NCI-H2107 (cell line): ENCODE measurements around the gene EWSR1.

ENCODE experiments used
- DNase-seq: peaks from one replicate; lab custom pipeline; 2025; lab: John Stamatoyannopoulos, UW

EWSR1 gene

DNA sequence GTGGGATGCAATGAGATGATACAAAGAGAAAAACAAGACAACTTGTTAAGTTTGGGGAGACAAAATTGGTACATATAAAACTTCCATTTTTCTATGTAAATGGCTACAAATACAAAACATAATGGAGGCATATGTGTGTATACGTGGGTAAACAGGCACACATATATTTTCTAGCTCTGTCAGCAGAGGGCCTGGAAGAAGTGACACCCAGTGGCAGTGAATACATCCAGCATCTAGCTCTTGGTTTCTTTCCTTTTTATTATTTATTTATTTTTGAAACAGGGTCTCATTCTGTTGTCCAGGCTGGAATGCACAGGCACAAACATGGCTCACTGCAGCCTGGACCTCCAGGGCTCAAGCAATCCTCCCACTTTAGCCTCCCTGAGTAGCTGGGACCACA, 52.5 kb downstream of the EWSR1 start:
- no peak for DNase-seq

DNA sequence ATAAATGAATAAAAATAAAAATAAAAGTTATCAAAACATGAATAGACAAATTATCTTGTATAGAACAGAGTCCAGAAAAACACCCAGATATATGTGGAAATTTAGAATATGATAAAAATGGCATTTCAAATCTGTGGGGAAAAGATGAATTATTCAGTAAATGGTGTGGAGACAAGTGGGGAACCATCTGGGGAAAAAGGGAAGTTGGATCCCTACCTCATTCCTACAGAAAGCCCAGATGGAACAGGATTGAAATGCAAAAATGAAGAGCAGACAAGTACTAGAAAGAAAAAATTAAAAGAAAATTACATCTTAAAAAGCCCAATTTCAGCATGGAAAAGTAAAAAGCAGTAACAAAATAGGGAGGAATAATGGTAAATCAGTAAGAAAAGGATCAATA, 55.6 kb downstream of the EWSR1 start:
- no peak for DNase-seq

DNA sequence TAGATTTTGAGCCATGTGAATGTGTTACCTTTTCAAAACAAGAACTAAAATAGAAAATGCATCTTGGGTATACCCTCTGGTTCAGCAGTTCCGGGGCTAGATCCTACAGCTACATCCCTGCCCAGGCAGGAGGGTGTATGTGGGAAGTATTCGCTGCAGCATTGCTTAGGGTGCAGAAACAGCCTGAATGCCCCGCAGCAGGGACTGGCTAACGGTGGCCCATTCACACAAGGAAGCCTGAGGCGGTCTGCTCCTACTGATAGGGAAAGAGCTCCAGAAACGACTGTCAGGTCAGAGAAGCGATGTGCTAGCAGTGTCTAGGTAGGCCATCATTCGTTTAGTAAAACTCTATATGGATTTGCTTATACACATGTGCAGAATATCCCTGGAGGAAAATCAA, 57.3 kb downstream of the EWSR1 start:
- no peak for DNase-seq

DNA sequence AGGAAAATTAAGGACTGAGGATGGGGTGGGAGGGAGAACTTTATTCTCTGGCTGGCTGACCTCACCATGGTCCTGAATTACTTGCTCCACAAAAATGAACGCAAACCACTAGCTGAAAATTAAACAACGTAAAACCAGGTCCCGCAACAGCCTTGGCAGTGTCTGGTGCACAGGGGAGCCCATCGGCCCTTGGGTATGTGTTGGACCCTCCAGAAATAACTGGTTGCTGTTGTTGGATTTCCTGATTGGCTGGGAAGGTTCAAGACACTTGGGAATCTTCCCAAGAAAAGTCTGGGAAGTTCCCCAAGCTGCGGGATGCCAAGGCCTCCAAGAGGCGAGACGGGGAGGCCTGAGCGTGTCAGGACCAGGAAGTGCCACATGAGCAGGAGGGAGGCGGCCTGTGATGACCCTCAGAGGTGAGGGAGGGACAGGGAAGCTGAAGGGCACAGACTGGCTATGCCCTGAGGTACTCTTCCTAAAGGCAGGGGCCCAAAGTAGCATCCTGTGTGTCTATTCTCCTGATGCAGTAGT, 57.8 kb downstream of the EWSR1 start:
- DNase-seq: no peak

DNA sequence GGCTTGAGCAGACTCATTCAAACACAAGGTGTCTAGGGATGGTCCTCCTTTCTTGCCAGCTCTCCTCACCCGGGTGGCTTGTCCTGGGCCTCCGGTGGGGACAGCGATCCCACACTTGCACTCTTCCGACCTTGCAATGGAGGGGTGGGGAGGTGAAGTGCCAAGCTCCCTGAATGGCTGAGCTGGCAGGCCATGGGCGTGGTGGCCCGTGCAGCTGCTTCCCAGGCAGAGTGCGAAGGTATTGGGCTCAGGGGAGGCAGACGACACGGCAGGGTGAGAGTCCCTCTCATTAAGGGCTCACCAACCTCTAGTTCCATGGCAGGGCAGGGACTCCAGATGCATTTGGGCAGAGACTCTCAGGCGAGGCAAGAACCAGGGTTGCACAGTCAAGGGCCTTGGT, 58.4 kb downstream of the EWSR1 start:
- no peak for DNase-seq

DNA sequence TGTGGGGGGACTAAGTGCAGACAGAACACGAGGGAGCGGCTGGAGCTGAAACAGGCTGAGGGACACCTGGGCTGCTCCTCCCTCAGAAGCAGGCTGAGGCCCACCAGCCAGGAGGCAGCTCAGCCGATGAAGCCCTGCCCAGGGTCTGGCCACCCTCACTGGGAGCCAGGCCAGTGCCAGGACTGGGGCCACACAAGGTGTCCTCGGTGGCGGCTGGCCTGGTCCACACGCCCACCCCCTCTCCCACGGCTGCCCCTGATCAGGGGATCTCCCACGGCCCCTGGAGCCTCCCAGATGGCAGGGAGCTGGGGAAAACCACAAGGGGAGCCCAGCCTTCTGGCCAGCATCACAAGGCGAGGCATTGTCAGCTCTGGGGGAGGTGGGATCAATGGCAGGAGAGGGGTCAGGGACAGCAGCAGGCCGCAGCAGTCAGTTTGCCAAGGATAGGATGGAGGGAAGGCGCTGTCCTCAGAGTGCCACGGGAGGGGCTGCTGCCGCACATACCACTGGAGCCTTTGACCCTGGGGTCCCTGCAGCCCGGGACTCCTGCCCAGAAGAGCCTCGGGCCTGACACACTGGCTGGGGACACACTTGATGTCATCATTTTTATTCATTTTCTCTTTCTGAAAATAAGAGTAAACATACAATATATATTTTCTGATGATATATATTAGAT, 59.2 kb downstream of the EWSR1 start:
- DNase-seq: no peak

DNA sequence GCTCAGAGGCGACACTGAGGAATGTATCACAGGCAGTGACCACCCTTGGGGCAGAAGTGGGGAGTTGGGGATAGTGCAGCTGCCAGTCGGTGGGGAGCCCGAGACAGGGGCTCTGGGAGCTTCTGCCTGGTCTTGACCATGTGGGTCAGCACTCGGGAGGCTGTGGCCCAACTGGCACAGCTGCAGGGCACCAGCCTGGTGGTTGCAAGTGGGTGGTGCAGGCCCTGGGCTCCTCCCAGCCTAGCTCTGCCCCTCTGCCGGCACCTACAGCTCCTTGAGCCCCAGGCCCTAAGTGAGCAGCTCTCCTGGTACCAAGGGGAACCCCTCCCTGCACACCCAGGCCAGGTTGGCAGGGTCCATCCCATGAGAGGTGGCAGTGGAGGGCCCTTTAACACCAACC, 60.0 kb downstream of the EWSR1 start:
- DNase-seq: no peak

DNA sequence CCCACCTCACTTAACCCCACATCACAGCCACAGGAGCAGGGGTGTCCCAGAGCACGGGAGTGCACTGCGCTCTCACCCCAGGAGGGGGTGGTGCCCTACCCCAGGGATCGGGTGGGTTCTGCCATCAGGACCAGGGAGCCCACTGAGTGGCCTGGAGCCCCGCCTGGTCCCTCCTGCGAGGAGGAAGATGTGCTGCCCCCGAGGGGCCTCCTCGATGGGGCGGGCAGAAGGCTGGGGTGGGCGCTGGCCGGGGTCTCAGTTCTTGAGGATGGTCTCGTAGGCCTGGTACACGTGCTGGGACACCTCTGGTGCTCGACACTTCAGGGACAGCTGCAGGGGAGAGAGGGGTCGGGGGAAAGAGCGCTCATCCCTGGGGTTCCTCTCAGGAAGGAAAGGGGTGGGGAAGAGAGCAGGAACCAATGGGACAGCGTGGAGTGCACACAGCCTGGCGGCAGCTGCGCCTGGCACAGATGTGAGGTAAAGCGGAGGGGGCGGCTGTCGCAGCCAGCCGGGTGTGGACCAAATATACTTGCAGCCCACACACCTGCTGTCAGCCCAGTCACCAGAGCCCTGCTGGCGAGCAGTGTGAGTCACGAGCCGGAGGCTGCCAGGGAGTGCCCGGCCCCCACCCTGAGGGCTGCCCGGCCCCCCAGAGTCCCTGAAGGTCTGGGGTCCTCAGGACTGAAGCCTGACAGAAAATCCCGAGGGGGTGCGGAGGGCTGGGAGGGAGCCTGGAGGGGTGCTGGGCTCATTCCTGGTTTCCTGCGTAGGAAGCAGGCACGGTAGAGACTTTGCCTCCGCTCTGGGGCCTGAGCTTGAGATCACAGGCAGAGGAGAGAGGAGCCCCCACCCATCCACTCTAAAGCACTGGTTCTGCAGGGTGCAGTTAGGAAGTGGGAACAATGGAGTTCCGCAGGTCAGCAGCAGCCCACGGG, 60.8 kb downstream of the EWSR1 start:
- DNase-seq: no peak

DNA sequence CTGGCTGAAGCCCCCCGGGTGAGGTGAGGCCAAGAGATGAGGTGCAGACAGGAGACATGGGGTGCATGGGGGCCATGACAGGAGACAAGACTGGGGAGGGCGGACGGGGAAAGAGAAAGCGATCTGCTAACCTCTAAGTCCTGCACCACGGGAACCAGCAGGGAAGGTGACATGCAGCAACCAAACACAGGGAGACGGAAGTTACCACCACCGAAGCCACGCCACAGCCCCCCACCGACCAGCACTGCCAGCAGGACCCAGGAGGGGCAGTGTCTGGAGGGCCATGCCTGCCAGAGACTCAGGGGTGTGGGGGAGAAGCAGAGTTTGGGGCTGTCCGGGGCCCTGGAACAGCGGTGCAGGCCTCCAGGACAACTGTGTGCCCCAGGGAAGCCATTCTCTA, 61.5 kb downstream of the EWSR1 start:
- no peak for DNase-seq

DNA sequence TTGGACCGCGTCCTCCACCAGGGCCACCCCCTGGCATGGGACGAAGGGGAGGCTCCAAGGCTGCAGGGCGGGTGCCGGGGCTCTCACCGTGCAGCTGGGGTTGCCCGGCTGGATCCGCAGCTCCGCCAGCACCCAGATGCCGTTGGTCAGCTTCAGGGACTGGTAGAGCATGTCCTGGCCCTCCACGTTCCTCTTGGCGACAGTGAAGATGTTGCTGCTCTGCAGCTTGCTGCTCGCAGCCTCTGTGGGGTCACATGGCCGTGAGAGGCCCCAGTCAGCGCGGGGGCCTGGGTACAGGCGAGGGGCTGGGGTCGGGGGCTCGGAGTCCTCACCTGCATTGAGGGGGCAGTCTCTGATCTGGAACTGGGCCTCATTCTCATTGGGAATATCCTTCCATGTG, 62.2 kb downstream of the EWSR1 start:
- no peak for DNase-seq

DNA sequence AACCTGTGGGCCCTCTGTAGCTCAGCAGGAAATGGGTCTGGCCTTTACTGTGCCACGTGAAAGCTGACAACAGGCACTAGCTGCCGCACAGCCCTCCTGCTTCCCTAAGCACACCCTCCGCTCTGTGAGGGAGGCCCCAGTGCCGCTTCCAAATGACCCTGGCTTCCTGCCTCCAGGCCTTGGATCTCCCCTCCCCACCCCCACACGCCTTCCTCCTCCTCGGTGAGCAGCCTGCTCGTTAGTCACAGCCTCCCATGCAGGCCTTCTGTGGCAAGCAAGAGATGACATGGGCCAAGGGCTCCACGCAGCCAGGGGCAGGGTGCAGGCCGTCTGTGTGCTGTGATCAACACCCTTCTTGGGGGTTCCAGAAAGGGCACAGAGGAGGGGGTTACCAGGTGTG, 62.7 kb downstream of the EWSR1 start:
- no peak for DNase-seq

DNA sequence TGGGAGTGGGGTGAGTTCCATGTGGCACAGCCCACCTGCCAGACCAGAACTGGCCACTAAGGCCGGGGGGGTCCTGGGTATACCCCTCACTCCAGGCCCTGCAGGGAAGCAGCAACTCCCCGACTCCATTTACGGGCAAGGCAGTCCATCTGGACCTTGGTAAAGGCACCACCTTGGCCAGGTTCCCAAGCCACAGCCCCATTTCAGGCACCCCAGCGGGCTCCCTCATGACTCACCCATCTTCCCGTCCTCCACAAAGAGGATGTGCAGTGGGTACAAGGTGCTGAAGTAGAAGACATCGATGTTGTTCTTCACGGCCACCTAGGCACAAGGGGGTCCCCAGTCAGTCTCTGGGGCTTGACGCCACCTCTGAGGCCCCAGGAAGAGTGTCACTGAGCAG, 63.1 kb downstream of the EWSR1 start:
- DNase-seq: no peak

DNA sequence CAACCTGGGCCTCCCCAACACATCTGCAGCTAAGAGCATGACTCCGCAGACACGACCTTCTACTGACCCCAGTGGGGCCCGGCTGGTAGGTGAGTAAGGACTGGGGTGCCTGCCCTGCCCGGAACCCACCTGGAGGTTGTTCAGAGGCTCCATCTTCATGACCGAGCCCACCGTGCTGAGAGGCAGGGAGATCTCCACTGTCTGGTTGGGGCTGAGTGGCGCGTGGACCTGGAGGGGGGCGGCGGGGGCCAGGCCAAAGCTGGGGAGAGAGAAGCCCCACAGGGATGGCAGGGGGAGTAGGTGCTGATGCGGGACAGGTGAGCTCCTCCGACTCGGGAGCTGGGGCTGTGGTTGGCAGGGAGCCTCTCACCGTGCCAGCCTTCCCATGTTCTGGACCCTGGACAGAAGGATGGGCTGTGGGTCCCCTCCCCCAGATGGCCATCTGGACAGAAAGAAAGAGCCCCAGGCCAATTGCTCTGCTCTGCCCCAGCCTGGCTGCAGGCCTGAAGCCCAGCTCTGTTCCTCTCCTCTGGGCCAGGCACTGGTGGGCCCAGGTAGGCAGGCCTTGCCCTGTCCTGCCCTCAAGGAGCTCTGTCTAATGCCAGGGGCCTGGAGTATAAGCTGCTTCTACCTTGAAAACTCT, 63.7 kb downstream of the EWSR1 start:
- DNase-seq: no peak

DNA sequence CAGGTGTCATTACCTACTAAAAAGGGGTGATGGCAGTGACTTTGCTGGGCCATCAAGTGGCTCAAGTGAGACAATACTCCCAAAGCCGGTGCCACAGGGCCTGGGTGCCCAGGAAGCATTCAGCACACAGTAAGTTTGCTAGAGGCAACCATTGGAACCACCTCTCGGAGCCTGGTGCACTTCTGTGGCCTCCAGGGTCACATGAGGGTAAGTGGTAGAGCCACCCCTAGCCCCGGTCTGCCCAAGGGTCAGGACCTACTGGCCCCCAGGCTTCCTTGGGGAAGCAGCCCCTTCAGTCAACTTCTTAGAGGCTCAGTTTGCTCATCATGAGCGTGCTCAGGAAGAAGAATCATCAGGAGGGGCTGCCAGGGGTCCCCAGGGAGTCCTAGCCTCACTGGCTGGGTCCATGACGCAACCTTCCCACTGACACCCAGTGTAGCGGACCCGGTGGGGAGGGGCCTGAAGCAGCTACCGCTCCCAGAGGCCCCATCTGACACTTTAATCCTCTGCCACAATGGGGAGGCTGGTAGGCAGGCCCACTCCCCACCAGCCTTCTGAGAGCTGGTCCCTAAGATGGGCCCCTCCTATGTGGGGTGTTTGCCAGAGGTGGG, 64.9 kb downstream of the EWSR1 start:
- no peak for DNase-seq

DNA sequence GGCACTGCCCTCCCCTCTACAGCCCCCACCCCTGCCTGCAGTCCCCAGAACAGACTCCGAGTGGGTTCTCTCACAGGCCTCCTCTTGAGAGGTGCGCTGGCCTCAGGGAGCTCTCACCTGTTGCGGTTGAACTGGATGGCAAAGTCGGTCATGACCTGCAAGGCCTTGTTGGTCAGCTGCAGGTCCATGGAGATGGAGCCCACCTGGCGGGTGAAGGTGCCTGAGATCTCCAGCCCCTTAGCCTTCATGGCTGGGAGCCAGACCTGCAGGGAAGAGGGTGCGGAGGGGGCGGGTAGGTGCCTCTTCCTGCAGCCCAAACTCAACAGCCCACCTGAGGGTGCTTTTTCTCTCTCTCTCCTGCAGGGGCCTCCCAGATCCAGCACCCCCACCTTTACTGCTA, 66.1 kb downstream of the EWSR1 start:
- DNase-seq: no peak

DNA sequence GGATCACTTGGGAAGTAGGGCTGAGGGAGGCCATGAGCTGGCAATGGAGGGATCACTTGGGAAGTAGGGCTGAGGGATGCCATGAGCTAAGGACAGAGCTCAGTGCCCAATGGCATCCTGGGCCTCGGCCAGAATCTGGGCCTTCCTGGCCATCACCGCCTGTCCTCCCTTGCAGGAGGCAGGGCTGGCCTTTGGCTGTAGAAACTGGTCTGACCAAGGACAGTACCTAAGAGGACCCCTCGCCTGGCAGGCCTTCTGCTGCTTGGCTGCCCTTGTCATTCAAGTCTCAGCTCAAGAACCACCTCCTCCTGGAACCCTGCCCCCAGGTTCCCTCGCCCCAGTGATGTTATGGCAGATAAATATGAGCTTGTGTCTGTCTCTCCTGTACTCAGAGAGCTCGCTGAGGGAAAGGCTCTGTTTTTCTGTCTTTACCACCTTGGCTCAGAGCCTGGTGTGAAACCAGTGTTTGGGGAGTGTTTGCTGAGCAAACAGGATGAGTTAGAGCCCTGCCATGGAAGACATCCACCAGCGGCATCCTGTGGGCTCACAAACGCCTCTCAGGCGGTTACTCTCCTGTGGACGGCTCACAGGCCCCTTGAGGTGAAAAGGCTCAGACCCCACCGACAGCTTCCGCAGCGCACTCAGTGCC, 66.8 kb downstream of the EWSR1 start:
- no peak for DNase-seq

DNA sequence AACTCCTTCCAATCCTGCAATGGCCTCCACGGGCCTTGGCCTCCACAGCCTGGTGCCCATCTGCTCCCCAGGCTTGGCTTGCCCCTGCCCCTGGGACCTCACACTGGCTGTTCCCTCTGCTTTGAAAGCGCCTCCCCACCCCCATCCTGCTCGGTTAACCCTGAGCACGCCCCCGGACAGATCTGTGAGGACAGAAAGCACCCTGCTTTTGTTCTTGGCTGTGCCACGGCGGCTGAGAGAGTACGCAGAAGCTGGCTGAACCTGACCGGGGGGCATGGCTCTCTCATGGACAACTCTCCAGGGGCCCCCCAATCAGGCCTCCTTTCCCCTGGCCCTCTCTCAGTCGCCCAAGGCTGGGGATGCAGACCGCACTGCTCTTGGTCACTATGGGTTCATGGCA, 67.6 kb downstream of the EWSR1 start:
- no peak for DNase-seq

DNA sequence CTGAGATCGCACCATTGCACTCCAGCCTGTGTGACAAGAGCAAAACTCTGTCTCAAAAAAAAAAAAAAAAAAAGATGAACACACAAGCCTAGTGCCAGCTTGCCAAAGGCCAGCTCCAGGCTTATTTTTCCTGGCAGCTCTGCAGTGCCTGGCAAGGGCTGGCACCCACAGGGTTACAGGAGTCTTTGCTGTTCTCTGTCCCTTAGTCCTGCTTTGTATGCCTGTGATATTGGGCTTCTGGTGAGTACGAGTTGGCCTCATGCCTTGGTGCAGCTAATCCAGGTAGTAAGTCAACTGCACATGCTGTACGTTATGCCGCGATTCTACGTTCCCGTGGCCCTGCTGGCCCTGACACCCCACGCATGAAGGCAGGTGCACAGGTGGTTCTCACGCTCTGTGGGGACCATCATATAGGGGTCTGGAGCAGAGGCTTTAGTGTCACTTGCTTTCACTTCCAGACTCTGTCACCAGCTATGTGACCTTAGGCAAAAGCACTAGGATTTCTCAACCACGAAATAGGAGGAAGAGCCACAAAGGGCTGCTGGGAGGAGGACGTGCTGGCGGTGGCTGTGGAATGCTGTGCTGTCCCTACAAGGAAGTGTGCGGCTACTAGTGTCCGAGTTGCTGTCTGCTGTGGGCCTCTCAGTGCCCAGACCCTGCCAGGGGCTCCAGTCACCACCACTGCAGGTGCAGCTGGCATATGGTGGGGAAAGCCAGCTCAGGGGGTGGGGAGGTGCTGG, 68.9 kb downstream of the EWSR1 start:
- DNase-seq: no peak

DNA sequence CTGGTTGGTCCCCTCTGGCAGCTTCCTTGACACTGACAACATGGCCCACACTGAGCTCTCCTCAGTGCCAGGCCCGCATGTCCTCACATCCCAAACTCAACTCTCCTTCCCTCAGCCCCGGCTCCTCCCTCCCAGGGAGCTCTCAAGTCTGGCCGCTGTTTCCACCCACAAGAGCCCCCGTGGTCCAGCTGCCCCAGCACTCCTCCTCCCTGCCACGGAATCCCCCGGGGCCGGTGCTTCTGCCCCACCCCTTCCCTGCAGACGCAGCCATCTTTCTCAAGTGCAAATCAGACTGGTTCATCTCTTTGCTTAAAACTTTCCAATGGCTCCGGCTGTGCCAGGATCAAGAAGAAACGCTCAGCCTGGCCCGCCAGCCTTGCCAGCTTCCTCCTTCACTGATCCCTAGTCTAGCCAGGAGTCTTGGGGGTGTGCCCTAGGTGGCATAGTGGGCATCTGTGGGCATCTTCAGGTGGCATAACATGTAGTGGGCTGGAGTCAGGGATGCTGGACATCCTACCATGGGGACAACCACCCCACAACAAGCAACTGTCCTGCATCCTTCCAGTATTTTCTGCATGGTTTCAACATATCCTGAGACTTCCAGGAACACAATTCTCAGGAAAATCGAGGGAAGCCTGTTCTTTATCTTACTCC, 69.7 kb downstream of the EWSR1 start:
- no peak for DNase-seq

DNA sequence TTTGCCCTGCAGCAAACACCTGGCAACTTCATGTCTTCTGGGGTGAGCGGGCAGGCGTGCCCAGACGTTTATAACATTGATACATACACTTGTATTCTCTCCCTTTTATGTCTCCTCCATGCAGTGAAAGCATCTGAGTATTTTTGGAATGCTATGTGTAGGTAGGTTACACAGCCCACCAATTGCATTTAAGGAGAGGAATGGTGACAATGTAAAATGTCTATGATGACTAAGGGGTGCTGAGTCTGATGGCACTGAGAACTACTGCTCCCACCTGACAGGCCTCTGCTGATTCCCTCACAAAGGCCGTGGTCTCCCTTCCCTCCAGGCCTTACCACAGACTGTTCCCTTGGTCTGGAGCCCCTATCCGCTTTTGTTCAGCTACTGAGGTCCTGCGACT, 70.3 kb downstream of the EWSR1 start:
- no peak for DNase-seq
